Measurements from ENCODE around the gene SLC22A23.

SLC22A23 gene

GRCh38 chr6:3299221-3299620, 157.6 kb downstream of the SLC22A23 start:
- DNase-seq (ENCODE audit: low read depth in 2 of 2): no peak

- no peak for DNase-seq (ENCODE audit: low read depth in 2 of 2)
Observed at GRCh38 chr6:3297909-3298308, 158.9 kb downstream of the SLC22A23 start.

GRCh38 chr6:3297006-3297405, 159.8 kb downstream of the SLC22A23 start:
- no peak for DNase-seq (ENCODE audit: low read depth in 2 of 2)

DNA sequence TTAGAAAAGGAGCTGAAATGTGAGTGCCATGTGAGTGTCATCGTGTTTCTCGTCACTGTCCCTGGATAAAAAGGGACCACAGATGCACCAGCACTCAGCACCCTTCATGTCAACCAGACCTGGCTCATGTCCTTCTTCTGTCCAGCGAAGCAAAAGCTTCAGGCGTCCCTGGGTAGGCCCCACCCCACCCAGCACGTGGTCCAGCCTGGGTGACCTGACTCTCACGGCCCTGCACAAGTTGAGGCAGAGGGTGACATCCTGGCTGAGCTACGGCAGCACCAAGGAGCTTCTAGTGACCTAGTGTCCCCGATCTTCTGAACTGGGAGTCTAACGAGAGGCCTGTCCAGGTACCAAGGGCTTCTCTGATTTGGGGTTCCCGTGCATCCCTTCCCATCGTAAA, 160.3 kb downstream of the SLC22A23 start:
- no peak for DNase-seq (ENCODE audit: low read depth in 2 of 2)

DNA sequence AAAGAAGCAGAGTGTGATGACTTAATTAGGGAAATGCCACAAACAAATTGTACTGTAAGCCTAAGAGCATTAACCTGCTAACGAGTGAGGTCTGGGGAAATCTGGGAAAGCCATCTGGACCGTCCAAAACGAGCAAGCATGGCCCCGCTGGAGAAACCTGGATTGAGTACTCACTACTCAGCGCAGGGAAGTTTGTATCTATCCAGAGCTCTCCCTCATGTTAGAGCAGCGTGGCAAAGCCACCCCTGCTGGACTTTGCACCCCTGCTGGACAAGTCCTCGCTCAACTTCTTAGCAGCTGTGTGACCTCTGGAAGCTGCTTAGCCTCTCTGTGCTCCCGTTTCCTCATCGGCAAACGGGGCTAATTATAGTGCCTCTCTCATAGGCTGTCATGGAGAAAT, 160.8 kb downstream of the SLC22A23 start:
- no peak for DNase-seq (ENCODE audit: low read depth in 2 of 2)

- DNase-seq (ENCODE audit: low read depth in 2 of 2): no peak
Observed at GRCh38 chr6:3294921-3295871, 161.7 kb downstream of the SLC22A23 start.

GRCh38 chr6:3294396-3294795, 162.5 kb downstream of the SLC22A23 start:
- no peak for DNase-seq (ENCODE audit: low read depth in 2 of 2)

DNA sequence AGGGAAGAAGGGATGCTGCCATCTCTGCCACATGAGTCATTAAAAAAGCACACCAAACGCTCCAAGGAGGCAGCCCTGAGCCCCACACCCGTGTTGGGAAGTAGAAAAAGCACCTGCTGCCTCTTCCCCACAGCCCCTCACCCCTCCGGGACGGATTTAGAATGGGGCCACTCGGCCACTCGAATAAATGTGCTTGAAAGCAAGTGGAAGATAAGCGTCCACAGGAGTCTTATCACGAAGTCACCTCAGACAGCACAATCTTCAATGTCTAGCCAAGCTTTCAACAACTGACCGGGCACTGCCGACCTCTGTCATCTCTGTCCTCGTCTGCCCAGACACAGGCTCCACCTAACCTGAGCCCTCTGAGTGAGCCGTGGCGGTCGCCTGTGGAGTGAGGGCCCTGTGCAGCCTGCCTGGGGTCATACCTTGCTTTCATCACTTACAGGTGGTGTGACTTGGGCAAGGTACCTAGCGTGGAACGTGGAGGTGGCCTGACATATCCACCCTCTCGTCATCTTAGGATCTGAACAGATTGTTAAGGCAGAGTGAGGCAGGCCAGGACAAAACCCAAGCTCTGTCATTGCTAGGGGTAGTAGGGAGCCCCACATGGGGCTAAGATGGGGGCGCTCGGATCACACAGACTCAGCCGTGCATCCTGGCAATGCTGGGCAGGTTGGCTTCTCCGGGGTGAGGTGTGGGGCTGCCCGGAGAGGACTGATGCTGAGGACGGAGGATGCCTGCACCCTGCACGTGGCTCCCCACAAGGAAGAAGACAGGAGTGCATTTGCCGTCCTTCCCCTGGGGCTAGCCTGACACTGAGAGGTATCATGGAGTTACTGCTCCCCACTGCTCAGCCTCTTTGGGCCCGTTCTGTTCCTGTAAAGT, 163.3 kb downstream of the SLC22A23 start:
- no peak for DNase-seq (ENCODE audit: low read depth in 2 of 2)

DNA sequence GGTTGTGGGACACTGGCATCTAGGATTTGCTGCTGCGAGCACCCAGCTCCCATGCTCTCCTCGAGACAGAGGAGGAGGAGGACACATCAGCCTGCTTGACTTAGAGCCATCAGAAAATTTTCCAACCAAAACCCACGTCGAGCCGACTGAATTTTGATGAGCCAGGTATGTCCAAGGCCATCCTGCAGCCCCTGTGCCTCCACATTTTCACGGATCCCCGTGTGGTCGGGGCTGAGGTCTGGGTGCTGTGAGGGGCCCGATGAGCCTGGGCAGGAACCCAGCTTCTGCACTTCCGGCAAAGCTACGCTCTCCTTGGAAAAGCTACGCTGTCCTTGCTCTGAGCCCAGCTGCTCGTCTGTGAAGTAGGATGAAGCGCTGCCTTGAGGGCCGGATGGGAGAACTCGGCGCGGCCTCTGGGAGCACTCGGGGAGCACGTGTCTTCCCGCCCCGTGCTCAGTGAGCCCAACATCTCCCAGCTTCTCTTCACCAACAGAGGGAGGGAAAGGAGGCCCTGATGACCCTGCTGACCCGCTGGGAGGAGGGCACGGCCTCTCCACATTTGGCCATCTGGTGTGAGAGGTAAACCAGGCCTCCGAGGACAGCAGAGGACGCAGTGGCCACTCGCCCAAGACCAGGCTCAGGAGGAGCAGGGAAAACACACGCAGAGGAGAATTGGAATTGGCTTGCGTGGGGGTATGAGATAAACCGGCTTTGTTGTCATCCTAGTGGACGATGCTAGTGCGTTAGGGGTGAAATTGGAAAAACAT, 164.2 kb downstream of the SLC22A23 start:
- no peak for DNase-seq (ENCODE audit: low read depth in 2 of 2)

DNA sequence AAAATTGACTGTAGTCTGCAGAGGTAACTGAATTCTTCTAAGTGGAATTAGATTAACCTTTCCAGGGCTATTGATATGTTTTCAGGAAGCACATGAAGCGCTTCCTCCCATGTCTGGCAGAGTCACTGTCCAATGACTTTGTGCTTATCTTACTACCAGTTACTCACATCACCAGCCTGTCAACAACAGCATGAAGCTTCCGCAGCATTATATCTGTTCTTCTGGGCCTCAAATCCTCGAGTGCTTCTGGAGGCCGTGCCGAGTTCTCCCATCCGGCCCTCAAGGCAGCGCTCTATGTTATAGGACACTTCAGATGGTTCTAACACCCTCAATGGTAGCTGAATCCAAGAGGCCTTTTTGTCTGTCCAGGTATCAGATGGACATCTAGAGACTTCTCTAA, 164.9 kb downstream of the SLC22A23 start:
- DNase-seq (ENCODE audit: low read depth in 2 of 2): no peak

- DNase-seq (ENCODE audit: low read depth in 2 of 2): no peak
Observed at GRCh38 chr6:3291346-3291745, 165.5 kb downstream of the SLC22A23 start.

DNA sequence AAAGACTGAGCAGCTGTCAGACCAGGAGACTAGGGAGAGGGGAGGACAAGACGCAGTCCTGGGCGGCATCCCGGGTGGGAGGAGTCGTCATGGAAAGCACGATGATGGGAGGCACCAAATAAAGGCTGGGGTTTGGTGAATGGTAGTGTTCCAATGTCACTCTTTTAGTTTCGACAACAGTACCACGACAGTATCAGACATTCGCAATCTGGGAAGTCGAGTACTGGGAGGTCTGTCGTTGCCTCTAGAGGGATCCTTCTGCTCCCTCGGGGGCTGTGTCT, 166.0 kb downstream of the SLC22A23 start:
- DNase-seq (ENCODE audit: low read depth in 2 of 2): no peak

GRCh38 chr6:3290149-3290930, 166.5 kb downstream of the SLC22A23 start:
- DNase-seq (ENCODE audit: low read depth in 2 of 2): no peak

- DNase-seq (ENCODE audit: low read depth in 2 of 2): no peak
Observed at GRCh38 chr6:3289664-3290055, 167.2 kb downstream of the SLC22A23 start.

DNA sequence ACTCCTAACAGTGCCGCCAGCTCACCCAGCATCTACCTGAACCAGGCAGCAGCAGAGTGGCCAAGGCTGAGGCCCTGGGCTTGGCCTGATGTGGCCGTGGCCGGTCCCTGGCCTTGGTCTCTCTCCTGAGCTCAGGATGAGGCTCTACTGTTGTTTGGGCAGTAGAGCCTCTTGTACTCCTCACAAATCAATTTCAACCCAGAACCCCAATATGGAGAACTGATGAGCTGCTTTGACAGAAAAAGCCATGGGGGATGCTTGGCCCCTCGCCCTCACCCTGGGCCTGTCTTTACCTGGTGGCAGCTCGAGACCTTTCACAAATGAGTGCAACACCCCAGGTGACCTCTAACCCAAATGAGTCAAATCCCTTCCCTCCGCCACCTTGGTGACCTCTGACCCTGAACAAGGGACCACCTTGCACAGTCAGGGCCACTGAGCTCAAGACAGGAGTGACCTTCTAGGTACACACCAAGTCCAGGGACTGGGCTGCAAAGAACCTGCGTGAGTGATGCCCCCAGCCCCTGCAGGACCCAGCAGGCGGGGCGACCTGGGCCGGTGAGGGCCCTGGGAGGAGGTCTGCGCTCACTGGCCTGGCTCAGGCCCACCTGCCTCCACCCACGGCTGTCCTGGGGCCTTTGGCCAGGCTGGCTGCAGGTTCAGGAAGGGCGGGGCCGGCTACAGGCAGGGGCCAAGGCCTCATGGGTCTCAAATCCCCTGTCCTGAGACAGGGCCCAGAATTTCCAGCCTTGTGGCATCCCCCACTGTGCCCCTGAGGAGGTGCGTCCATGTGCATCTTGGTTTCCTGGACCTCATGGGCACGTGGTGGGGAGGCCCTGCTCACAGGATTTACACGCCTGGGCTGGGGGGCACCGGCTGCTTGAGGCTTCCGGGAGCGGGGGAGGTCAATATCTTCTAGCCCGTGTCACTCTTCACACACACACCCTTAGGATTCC, 167.9 kb downstream of the SLC22A23 start:
- DNase-seq (ENCODE audit: low read depth in 2 of 2): no peak

DNA sequence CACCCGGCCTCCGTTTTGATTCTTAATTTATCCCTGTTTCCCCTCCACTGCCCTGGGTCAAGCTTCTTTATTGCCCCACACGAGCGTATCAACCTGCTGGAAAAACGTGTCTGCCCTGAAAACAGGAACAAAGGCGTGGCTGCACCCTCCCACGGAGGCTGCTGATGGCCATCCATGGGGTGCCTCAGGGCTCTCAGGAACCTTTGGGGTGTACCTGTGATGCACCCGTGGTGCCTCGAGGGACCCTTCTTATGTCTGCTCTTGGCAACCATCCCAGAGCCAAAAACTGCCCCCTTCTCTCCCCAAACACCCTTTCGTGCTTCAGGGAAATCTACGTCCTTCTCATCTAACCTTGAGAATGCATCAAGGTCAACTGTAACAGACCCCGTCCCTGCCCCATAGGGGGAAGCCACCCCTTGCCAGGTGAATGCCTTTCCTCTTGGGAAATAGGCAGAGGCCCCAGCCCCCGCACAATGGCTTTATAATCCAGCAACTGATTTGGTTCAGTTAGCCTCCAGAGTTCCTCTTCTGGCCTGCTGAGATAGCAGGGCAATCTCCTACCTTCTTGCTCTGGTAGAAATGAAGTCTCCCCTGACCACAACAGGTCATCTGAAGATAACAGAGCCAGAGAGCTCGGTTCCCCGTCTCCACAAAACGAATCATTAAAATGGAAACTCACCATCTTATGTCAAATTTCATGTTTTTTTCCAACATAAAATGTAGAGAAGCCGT, 168.7 kb downstream of the SLC22A23 start:
- no peak for DNase-seq (ENCODE audit: low read depth in 2 of 2)

DNA sequence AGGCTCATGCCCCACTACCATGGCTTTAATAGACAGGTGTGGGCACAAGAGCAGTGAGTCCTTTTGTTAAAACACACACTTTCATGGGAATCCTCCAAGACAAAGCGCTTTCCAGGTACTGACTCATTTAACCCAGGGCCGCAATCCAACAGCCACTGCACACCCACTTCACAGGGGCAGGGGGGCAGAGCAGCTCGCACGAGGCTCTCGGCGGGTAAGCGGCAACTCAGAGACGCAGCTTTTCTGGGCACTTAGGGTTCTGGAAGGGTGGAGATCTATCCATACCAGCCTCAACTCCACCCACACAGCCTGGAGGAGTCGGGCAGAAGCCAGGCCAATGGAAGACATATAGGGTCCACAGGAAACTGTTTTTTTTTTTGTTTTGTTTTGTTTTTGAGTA, 169.5 kb downstream of the SLC22A23 start:
- no peak for DNase-seq (ENCODE audit: low read depth in 2 of 2)

DNA sequence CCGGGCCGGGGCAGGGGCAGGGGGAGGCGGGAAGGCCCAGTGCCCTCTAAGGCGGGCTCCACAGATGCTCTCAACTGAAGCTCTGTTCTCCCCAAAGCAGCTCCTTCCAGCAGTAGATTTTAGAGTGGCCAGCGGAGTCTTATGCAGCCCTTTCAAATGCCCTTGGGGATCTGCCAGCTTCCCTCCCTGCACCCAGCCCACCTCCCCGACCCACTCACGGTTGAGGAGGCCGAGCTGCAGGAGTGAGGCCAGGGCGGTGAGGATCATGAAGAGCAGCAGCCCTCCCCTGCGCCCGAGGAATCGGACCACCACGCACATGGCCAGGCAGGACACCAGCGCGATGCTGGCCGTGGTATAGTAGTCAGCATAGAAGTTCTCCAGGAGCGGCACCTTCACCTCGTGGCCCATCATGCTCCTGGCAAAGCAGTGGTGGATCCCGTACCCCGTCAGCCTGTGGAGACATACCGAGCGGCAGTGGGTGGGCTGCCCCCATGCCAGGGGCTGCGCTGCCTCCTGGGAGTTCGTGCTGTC, 170.1 kb downstream of the SLC22A23 start:
- DNase-seq (ENCODE audit: low read depth in 2 of 2): no peak

- no peak for DNase-seq (ENCODE audit: low read depth in 2 of 2)
Observed at GRCh38 chr6:3285732-3286131, 171.1 kb downstream of the SLC22A23 start.
